ENCODE measurements around the gene BARX1.

Gene BARX1

DNA sequence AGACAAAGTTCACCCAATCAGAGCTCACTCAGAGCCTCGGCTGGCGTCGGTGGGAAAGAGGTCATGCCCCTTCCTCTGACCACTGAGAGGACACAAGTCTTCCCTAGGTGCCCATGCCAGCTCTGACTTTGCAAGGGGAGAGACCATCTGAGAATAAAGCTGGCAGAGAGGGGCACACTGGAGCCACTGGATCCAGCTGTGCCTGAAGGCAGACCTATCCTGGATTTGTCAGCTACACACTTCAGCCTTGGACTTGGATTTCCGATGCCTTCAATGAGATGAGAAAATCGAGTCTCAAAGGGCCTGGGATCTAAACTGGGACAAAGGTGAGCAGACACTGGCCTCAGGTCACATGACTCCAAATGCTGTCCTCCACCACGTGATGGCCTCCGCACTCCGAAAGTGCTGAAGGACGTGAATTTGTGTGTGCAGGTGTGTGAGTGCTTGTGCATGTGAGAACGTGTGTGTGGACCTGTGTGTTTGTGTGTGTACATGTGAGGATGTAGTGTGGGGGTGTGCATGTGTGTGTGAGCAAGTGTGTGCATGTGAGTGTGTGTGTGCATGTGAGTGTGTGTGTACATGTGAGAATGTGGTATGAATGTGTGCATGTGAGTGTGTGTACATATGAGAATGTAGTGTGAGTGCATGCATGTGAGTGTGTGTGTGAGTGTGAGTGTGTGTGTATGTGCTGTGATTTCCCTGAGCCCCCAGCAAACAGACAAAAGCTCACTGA is 37.9 kb downstream of the BARX1 start:
- DNase-seq: no peak

- no peak for DNase-seq
These were observed 38.8 kb downstream of the BARX1 start for GRCh38 chr9:93916358-93916757.

DNA sequence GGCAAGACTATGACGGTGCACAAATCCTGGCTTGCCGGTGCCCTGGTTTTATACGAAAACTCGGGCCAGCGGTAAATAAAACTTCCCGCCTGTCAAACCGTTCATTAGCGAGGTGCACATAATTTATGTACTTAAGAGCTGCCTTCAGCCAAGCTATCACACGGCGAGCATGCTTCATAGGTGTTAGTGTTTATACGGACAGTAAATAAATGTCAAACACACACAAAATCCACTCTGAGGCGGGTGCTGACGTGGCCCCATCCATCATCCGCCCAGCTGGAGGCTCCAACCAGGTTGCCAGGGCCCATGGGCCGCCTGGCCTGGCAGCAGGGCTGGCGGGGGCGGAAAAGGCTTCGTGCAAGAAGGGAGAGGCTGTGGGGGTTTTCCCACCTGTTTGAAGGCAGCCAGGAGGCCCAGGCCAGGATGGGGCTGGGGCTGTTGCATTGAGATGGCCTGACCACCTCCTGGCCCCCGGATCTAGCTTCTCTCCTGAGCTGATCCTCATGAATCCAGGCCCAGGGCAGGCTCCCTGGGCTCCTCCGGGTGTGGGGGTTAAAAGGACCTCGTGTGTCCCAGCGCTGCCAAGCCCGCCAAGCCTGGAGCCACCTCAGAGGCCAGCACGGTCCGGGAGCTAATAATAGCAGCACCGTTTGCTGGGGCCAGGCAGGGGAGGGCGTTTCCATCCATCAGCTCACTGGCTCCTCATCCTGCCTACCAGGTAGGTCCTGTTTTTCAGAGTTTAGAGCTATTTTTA is 43.2 kb downstream of the BARX1 start:
- DNase-seq: no peak

DNA sequence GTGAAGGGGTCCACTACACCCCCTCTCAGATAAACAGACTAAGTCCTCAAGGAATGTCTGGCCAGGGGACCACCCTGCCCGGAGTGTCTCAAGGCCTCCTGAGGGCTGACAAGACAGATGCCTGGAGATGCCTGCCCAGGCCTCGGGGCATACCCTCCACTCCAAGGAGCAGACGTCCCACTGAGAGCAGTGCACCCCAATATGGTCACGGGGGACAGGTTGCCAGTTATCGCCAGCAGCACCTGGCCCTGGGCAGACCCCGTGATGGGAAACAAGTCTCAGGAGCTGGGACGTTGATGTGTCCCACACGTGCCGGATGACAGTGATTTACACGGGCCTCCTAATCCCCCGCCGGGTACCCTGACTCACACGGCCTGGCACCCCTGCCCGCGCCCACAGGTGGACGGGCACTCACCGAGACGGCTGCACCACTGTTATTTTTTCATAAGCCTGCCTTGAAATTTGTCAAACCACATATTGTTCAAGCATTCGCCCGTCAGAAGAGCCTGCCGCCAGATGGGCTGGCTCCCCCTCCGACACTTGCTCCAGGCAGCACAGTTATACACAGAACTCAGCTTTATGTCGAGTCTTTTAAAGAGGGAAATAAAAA is 43.9 kb downstream of the BARX1 start:
- DNase-seq: no peak

GRCh38 chr9:93910598-93910997 is 44.6 kb downstream of the BARX1 start:
- DNase-seq: no peak

DNA sequence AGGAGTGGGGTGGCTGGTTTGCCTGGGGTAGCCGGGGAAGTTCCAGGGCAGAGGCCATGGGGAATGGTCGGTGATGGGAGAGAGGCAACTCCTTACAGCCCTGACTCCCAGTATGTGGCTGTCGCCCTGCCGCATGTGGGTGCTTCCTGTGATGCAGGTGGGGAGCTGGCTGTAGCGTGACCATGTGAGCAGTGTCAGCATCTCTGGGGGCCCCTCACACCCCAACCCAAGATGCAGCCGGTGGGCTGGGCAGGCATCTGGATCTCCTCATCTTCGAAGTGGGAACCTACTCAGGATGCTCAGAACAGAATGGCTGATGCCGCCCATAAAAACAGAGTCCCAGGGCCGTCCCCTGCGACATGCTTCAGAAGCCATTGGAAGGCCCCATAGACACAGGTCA is 45.0 kb downstream of the BARX1 start:
- DNase-seq: no peak

- no peak for DNase-seq
These were observed 45.9 kb downstream of the BARX1 start for GRCh38 chr9:93909242-93909616.

DNA sequence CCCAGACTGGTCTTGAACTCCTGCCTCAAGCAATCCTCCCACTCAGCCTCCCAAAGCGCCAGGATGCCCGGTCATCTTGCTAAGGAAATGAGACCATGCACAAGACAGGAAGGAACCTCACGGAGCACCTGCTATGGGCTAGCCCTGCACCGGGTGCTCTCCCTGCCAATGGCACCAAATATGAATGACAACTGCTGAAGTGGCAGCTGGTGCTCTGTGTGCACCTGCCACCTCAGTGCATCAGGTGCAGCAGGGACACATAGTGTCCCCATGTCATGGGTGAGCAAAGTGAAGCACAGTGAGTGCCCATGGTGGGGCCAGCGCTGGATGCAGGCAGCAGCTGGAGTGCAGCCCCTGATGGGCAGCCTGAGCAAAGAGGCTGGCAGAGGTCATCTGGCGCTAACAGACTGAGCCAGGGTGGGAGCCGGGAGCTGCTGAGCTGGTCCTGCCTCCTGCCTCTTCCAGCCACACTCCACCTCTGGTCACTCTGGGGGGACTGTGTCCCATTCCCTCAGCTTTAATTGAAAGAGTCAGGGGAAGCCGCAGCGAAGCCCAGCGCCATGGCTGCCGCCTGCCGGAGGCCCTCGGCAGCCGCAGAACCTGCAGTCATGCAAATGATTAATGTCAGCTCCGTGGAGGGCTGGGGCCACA is 46.4 kb downstream of the BARX1 start:
- DNase-seq: no peak

- no peak for DNase-seq
These were observed 47.5 kb downstream of the BARX1 start for GRCh38 chr9:93907551-93908199.

DNA sequence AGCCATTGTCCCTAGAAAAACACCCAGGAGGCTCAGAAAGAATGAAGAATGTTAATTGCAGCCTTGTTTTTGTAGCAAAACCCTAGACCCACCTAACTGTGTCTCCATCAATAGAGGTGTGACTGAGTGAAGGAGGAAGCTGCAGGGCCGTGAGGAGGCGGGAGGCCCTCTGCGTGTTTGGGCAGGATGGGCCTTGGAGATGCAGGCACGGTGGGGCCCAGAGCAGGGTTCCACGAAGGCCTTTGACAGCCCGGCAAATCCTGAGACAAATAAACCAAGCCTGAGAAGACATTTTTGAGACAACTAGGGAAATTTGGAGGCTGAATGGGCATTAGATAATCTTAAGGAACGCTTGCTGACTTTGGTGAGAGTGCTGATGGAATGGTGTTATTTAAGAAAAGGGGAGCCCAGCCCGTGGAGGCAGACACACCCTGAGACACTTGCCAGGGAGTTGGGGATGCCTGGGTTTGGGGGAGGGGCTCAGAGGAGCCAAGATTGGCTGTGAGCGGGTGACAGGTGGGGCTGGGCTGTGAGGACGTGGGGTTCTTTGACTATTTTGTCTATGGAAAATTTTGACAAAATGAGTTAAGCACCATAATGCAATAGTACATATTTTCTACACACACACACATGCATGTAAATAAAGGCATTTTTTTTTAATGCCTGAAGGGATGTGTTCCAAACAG is 48.8 kb downstream of the BARX1 start:
- DNase-seq: no peak

- DNase-seq: no peak
These were observed 49.6 kb downstream of the BARX1 start for GRCh38 chr9:93905473-93906133.

GRCh38 chr9:93904649-93905472 is 50.3 kb downstream of the BARX1 start:
- DNase-seq: no peak

DNA sequence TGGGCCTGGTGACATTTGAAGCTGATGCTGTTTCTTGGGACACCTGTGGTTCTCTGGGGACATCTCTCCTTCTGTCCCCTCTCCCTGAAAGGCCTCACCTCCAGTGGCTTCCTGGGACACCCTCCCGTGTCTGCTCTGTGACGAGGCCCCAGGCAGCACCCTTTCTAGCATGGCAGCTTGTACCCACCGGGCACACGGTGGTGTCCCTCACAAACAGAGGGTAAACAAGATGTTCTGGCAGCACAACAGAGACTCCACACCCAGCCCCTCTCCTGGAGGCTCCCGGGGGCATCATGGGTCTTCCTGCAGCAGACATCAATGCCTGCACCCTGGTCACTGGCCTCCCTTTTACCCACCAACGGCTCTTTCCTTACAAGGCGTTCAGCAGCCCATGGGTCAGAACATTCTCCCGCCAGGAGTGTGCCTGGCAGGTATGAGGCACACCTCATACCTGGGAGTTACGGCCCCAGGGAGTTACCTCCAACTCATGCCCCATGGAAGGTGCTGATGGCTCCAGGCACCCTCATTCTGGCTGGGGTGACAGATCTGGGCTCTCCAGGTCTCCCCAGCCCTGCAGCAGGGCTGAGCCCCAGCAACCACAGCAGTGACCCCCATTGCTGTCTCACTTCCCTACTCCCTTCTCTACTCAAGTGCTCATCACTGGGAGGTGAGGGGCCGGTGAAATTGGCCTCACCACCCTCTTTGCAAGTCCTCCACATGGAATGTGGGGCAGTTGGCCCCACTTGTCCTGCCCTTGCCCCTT is 51.1 kb downstream of the BARX1 start:
- no peak for DNase-seq

GRCh38 chr9:93902780-93903655 is 52.1 kb downstream of the BARX1 start:
- DNase-seq: no peak

DNA sequence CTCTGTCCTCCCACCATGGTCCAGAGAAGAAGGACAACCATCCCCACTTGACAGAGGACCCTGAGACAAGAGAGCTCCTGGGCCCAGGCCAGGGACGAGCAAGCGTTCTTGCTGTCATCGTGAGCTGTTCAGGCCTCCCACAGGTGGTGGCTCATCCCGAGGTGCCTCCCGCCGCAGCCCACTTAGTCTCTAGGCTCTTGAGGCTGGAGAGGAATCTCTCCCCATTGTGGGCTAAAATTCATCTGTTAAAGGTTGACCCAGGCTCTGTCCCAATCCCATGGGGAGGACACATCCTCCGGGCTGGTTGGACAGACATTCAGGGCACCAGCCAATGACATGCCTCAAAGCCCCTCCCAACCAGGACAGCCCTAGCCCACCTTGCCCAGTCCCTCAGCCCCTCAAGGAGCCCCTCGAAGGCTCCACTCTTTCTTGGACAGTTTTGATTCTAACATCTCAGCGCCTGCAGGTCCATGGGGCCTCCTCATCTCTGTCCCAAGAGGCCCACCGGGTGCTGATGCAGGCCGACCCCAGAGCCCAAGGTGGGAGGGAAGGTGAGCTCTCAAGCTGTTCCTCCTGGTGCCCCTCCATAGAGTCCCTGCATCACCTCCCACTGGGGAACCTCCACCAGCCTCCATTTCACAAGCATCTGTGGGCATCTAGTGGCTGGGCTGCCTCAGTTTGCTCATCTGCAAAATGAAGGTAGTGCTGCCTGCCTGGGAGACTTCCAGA is 52.9 kb downstream of the BARX1 start:
- no peak for DNase-seq
